GM21390 (cell line): Measurements from ENCODE around the gene IFRD2.

ENCODE experiments used
- ATAC-seq: cut with Tn5 transposase; IDR thresholded peaks from one replicate; pipeline ENCODE4 v1.9.1; 2021; ENCODE audit not compliant: unreplicated experiment

IFRD2 gene

GRCh38 chr3:50302095-50303012 is 10.1 kb upstream of the IFRD2 start:
- no peak for ATAC-seq

DNA sequence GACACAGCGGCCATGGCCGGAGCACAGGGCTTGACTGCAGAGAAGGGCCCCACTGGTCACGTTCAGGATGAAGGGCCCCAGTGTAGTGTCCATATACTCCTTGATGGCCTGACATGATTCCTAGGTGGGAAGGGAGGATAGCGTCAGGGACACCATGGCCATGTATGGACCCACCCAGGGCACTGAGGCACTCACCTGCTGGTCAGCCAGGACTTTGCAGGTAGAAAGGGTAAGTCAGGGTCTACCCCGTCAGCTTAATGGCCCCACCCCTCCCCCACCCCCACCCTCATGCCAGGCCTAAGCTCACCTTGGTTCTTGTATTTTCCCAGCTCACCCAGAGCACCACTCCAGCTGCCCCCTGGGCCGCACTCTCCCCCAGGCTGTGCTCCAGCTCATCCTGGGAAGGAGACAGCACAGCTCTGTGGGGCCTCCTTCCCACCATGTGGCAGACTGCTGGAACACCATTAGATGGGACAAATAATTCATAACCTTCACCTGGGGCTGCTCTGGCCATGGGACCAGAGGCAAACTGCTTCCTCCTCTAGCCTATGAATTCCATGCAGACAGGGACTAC is 8.5 kb upstream of the IFRD2 start:
- ATAC-seq: no peak

- ATAC-seq: no peak
Measured at GRCh38 chr3:50299929-50300680, 7.9 kb upstream of the IFRD2 start.

DNA sequence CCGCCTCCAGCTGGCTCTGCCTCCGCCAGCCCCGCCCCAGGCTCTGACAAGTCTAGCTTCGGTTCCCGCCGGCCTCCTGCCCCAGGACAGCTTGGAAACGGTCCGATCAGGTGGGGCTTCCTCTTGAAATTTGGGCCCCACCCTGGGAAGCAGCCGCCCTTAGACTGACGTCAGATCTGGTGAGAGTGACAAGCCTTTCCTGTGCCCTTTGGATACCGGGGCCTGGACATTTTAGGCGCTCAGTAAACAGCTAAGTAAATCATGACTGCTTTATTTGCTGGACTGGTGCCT is 7.4 kb upstream of the IFRD2 start:
- ATAC-seq: no peak

- ATAC-seq: peak; percentile 84
Measured at GRCh38 chr3:50298836-50299637, 6.8 kb upstream of the IFRD2 start, which contains the start of the genes HYAL3 and NAA80. TSS of gene HYAL3 (minus strand) at chr3:50299405. CDS start at chr3:50295602, 3,803 bp downstream. TSS of gene NAA80 (minus strand) at chr3:50299405. CDS start at chr3:50297463, 1,942 bp downstream.

DNA sequence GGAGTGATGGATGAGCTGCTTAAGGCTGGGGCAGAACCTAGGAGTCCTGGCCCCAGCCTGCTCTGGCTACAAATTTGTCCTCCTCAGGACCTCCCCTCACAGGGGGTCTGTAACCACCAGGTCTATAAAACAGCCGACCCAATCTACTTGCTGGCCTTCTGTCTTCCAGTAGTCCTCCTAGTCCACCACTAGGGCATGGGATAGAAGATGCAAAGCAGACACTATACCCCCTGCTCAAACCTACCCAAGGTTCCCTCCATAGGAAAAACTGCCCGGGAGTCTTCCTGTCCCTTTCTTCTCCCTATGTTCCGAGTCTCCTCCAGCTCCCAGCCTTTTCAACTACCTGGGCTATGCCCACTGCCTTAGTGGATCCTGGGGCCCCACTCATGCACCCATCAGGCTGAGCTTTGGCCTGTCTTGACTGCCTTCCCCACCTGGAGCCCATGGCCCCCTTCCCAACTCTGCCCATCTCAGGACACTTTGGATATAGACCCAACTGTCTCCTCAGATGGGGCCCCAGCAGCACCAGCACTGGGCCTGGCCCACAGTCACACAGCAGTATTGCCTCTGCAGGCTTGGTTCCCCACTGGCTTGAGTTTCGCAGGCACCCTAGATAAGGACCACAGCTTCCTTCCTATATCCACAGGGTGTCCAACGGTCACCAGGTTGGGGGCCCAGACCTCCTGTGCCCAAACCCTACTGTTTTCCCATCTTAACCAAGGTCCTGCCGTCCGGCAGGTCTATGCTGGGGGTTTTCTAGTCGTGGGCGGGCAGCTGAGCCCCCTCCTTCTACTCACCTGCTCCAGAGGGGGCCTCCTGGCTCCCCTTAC is 5.9 kb upstream of the IFRD2 start:
- no peak for ATAC-seq

DNA sequence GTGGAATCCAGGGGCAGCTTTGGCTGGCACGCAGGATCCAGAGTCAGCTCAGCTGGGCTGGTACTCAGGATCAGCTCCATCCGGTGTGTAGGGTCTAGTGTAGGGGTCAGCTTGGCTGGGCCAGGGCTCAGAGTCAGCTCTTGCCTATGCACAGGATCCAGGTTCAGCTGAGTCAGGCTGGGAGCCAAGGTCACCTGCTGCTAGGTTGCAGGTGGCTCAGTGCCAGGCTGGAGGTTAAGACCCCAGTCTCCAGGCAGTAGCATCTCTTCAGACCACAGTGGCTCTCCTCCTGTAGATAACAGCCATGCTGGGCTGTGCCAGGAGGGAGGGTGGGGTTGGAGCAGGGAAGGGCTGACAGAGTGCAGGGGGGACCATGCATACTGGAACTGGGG is 5.2 kb upstream of the IFRD2 start:
- ATAC-seq: no peak

DNA sequence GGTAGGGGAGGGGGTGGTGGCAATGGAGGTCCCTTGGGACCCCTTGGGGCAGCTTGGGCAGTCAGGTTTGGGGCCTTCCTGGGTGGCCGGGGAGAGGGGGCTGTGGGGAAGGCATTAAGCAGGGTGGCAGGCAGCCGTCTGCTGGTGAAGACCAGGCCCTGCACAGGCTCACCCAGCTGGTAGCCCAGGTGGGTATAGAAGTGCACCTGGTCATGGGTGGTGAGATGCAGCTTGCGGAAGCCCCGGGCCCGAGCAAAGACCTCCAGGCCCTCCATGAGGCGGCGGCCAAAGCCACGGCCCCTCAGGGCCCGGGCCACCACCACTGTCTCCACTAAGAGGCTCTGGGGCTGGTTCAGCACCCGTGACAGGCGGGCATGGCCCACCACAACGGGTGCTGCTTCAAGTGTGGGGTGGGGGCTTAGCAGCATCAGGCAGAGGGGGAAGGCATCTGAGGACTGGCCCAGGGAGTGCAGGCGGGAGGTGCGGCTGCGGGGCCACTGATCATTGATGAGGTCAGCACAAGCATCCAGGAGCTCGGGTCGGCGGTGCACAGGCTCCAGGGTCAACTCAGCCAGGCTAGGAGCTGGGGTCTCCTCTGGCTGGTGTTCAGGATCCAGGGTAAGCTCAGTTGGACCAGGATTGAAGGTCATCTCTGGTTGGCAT is 4.6 kb upstream of the IFRD2 start:
- ATAC-seq: no peak

DNA sequence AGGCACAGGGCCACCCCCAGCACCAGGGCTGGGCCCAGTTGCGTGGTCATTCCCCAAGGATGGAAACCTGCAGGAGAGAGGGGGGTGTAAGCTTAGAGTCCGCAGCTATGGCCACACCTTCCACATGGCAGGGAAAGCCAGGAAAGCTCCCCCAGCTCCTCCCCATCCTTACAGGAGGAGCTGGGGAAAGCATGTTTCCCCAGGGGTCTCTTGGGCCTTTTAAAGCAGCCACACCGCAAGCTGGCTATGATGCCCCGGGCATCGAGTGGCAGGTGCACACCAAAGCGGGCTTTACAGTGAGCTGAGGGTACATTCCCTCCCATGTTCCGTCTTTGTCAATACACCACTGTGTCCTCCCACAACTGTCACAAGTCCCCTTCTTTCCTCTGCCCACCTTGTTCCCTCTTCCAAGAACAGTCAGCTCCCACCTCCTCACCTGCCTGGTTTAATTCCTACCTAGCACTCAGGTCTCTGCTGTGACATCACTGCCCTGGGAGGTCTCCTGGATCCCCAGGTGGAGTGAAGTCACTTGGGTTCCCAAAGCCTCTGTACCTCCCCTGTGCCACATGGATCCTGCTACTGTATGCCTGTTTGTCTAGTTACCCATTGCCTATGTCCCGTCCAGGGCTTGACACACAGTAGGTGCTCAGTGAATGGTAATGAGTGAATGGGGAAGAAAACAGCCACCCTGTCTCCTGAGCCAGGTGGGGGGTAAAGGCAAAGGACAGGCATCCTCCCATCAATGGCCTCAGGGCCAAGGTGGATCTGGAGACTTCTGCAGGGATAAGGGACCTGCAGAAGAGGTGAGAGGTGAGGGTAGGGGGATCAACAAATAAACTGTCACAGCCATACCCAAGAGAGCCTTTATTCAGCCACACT is 3.6 kb upstream of the IFRD2 start:
- no peak for ATAC-seq

GRCh38 chr3:50294492-50295403 is 2.5 kb upstream of the IFRD2 start:
- no peak for ATAC-seq

DNA sequence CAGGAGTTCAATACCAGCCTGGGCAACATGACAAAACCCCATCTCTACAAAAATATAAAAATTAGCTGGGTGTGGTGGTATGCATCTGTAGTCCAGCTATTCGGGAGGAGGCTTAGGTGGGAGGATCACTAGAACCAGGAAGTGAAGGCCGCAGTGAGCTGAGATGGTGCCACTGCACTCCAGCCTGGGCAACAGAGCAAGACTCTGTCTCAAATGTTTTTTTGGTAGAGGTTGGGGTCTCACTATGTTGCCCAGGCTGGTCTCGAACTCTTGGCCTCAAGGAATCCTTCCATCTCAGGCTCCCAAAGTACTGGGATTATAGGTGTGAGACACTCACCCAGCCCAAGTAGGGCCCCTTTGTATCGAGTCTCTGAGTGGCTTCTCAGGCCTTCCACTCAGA is 1.9 kb upstream of the IFRD2 start:
- no peak for ATAC-seq

GRCh38 chr3:50293079-50293801 is 1.0 kb upstream of the IFRD2 start:
- ATAC-seq: no peak

DNA sequence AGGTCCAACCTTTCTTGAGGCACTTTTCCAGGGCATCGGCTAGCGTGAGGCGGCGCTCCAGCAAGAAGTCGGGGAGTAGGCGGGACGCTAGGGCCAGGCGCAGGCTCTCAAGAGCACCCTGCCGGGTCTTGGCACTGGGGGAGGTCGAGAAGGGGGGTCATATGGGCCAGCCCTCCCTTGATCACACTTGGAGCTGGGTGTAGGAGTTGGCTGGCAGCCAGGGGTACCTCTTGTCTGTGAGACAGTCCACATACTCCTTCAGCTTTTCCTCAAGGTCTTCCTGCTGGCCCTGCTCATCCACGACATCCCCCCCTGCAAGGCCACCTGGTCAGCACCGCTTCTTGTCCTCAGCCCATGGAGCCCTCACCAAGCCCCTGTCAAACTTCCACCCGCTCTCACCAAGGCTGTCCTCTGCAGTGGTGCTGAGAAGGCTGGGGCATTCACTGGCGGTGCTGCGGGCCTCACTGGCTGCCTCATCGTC is 2.0 kb downstream of the IFRD2 start:
- ATAC-seq: no peak

DNA sequence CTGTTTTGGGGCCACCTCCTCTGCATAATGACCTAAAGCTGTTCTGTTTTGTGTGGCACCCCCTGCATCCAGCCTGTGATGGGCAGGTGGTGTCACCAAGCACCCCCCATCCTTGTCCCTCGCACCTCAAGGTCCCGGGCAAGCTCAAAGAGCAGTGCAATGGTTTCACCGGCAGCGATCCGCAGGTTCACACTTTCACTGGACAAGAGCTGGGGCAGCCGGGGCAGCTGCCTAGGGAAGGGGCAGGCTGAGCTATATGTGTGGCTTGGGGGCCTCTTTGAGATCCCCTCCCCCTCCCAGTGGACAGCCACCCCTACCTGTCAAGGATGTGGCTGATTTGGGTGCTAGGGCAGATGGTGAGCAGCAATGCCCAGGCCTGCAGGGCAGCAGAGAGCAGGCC is 3.1 kb downstream of the IFRD2 start:
- no peak for ATAC-seq

DNA sequence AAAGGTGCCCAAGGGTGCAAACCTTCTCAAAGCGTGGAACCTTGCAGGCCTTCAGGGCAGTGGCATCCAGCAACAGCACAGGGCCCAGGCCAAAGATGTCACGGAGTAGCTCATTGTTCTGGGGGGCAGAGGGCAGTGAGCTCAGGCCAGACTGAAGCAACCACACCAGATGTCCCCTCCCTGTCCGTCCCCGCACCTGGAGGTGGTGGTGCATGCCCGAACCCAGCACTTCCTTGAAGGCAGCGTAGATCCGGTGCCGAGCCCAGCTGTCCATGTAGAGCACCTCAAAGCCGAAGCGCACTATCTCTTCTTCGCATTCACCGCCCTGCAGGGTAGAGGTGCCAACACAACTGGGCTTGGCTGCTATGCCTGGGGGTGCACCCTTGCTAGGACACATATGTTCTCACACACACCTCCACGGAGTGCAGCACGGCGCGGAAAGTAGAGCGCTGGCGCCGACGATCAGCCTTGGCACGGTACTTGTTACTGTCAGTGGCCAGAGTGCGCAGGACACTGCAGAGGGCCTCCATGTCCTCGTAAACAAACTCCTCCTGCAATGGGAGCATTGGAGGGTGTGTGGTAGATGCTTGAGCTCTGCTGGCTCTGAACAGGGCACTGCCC is 3.7 kb downstream of the IFRD2 start:
- no peak for ATAC-seq

- ATAC-seq: no peak
Measured at GRCh38 chr3:50287262-50287661, 5.0 kb downstream of the IFRD2 start.
